ENCODE results near the gene LRRC8D.
A peak's percentile ranks its signal among the peaks of the same experiment; 100 is the strongest.

LRRC8D gene

GRCh38 chr1:89954401-89954800 is 133.6 kb downstream of the LRRC8D start:
- Mint-ChIP-seq H3K4me1 (peaks cover 55% of the 10 kb centered on the region), H3K27me3 (ENCODE audit: low read depth, poor library complexity) (no peaks in the 10 kb centered on the region), H3K36me3 (ENCODE audit: low read depth) (peaks cover 3% of the 10 kb centered on the region), H3K4me3 (no peak overlapping the region), H3K9me3 (peaks cover 9% of the 10 kb centered on the region), H3K27ac (peak overlapping the region; percentile 2)
- no peak for DNase-seq
- TF ChIP-seq, protein P1, sequence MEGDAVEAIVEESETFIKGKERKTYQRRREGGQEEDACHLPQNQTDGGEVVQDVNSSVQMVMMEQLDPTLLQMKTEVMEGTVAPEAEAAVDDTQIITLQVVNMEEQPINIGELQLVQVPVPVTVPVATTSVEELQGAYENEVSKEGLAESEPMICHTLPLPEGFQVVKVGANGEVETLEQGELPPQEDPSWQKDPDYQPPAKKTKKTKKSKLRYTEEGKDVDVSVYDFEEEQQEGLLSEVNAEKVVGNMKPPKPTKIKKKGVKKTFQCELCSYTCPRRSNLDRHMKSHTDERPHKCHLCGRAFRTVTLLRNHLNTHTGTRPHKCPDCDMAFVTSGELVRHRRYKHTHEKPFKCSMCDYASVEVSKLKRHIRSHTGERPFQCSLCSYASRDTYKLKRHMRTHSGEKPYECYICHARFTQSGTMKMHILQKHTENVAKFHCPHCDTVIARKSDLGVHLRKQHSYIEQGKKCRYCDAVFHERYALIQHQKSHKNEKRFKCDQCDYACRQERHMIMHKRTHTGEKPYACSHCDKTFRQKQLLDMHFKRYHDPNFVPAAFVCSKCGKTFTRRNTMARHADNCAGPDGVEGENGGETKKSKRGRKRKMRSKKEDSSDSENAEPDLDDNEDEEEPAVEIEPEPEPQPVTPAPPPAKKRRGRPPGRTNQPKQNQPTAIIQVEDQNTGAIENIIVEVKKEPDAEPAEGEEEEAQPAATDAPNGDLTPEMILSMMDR (IDR thresholded peaks at IDR 0.05): no peak

DNA sequence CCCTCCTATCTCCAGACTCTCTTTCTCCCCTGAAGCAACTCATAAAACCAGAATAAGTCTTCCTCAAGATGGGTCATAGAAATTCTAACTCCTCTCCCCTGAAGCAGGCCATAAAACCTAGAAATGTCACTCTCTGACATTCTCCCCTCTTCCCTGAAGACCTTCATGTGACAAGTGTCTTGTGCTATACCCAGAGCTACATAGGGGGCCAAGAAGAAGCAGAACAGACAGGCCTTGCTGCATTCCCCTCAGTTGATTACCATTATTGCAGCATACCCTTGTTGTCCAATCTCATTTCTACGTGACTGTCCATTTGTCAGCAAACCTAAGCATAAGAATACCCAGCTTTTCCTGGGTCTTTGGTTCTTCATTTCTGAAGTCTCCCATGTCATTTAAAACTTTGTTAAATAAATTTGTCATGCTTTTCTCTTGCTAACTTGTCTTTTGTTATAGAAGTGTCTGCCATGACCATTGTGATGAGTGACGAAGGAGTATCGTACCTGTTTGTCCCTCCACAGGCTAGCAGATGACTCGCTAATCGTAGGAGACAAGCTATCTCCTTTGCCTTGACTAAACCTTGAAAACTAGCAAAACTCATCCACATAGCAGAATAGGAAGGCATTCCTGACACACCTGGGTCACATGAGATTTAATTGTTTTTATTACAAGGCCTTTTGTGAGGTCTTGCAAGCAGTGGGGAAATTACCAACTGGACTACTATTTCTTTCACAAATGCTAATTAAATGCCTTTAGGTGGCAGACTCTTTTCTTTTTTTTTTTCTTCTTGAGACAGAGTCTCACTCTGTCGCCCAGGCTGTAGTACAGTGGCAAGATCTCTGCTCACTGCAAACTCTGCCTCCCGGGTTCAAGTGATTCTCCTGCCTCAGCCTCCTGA is 134.7 kb downstream of the LRRC8D start:
- H3K27ac Mint-ChIP-seq: peak overlapping the region; percentile 9
- TF ChIP-seq, protein P1 (IDR thresholded peaks at IDR 0.05): no peak

GRCh38 chr1:89957107-89957506 is 136.3 kb downstream of the LRRC8D start:
- Mint-ChIP-seq H3K27ac (no peak overlapping the region), H3K36me3 (ENCODE audit: low read depth) (peaks cover 9% of the 10 kb centered on the region), H3K4me1 (peaks cover 37% of the 10 kb centered on the region), H3K27me3 (ENCODE audit: low read depth, poor library complexity) (no peaks in the 10 kb centered on the region), H3K9me3 (peaks cover 26% of the 10 kb centered on the region), H3K4me3 (no peak overlapping the region)
- DNase-seq: no peak
- TF ChIP-seq, protein P1 (IDR thresholded peaks at IDR 0.05): no peak

More for the DNA sequence above, 134.7 kb downstream of the LRRC8D start:
- no peak for DNase-seq
- Mint-ChIP-seq H3K4me1 (peaks cover 45% of the 10 kb centered on the region), H3K4me3 (no peak overlapping the region), H3K36me3 (ENCODE audit: low read depth) (peaks cover 9% of the 10 kb centered on the region), H3K27me3 (ENCODE audit: low read depth, poor library complexity) (no peaks in the 10 kb centered on the region), H3K9me3 (peaks cover 21% of the 10 kb centered on the region)

DNA sequence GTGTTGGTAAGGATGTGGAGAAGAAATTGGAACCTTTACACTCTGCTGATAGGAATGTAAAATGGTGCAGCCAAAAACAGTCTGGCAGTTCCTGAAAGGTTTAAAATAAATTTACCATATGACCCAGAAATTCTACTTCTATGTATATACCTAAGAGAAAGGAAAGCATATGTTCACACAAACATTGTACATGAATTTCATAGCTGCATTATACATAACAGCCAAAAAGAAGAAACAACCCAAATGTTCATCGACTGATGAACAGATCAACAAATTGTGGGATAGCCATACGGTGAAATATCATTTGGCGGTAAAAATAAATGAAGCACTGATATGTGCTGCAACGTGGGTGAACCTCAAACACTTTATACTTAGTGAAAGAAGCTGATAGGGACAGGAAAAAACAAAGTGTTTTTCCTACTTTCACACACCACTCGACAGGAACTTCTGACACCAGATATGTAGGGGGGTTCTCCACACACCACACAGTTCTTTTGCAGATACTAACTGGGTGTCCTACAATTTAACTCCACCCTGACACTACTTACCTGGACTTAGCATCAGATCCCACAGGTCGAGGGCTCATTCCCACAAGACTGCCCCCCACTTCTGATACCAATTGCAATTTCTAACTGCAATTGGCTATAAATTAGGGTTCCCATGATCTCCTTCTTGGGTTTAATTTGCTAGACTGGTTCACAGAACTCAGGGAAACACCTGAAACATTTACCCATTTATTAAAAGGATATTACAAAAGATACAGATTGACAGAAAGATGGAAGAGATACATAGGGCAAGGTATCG is 138.2 kb downstream of the LRRC8D start:
- no peaks in the 10 kb centered on the region for H3K27me3 Mint-ChIP-seq (ENCODE audit: low read depth, poor library complexity)
- H3K27ac Mint-ChIP-seq: no peak overlapping the region
- no peak overlapping the region for H3K4me3 Mint-ChIP-seq
- H3K36me3 Mint-ChIP-seq (ENCODE audit: low read depth): peaks cover 9% of the 10 kb centered on the region
- DNase-seq: no peak
- peaks cover 29% of the 10 kb centered on the region for H3K4me1 Mint-ChIP-seq
- peaks cover 30% of the 10 kb centered on the region for H3K9me3 Mint-ChIP-seq
- TF ChIP-seq, protein P1 (IDR thresholded peaks at IDR 0.05): no peak

DNA sequence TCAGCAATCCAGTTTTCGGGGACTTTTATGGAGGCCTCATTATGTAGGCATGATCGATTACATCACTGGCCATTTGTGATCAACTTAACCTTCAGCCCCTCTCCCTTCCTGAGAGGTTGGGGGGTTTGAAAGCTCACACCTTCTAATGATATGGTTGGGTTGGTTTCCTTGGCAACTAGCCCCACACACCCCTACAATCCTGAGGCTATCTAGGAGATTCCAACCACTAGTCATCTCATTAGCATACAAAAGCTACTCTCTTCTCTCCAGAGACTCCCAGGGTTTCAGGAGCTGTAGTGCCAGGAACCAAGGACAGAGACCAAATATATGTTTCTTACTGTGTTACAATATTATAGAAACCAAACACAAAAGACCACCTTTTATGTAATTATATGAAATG is 138.9 kb downstream of the LRRC8D start:
- H3K4me1 Mint-ChIP-seq: peaks cover 29% of the 10 kb centered on the region
- peaks cover 30% of the 10 kb centered on the region for H3K9me3 Mint-ChIP-seq
- DNase-seq: no peak
- H3K36me3 Mint-ChIP-seq (ENCODE audit: low read depth): peaks cover 9% of the 10 kb centered on the region
- TF ChIP-seq, protein P1 (IDR thresholded peaks at IDR 0.05): no peak
- H3K27me3 Mint-ChIP-seq (ENCODE audit: low read depth, poor library complexity): no peaks in the 10 kb centered on the region
- no peak overlapping the region for H3K27ac Mint-ChIP-seq
- H3K4me3 Mint-ChIP-seq: no peak overlapping the region
